BE2C (cell line): ENCODE data around the gene TAF13.

Experiments used
- DNase-seq: peaks from one replicate; pipeline ENCODE4 v3.0.0-alpha.2; 2020
- H3K27me3 ChIP-seq: fragments of 250-450 bp; sonication (Bioruptor Pico); 2 replicates; pipeline ENCODE4 v1.5.1; 2020; ENCODE audit warnings: mild to moderate bottlenecking
- H3K36me3 ChIP-seq: fragments of 250-450 bp; sonication (Bioruptor Pico); 2 replicates; pipeline ENCODE4 v1.5.1; 2020; ENCODE audit warnings: mild to moderate bottlenecking
- H3K4me1 ChIP-seq: fragments of 250-450 bp; sonication (Bioruptor Pico); 2 replicates; pipeline ENCODE4 v1.5.1; 2020
- H3K4me3 ChIP-seq: 2 replicates; pipeline ENCODE4 v1.5.1; 2011; ENCODE audit warnings: low read depth, low read length
- H3K9me3 ChIP-seq: fragments of 250-450 bp; sonication (Bioruptor Pico); 2 replicates; pipeline ENCODE4 v1.5.1; 2020
- TF ChIP-seq, protein P1 (sequence below): IDR thresholded peaks from 2 replicates; pipeline ENCODE4 v1.5.1; 2012; ENCODE audit warnings: mild to moderate bottlenecking, low read depth, low read length

Gene TAF13

GRCh38 chr1:109107785-109108184, 32.0 kb upstream of the TAF13 start:
- no peaks in the 10 kb centered on the region for H3K36me3 ChIP-seq
- H3K4me1 ChIP-seq = 0 out of 2 replicates have a peak, but pooled peaks cover 3% of the 10 kb centered on the region
- H3K27me3 ChIP-seq = peaks cover 5% of the 10 kb centered on the region
- DNase-seq = no peak
- H3K4me3 ChIP-seq = no peak overlapping the region
- TF ChIP-seq, protein P1, sequence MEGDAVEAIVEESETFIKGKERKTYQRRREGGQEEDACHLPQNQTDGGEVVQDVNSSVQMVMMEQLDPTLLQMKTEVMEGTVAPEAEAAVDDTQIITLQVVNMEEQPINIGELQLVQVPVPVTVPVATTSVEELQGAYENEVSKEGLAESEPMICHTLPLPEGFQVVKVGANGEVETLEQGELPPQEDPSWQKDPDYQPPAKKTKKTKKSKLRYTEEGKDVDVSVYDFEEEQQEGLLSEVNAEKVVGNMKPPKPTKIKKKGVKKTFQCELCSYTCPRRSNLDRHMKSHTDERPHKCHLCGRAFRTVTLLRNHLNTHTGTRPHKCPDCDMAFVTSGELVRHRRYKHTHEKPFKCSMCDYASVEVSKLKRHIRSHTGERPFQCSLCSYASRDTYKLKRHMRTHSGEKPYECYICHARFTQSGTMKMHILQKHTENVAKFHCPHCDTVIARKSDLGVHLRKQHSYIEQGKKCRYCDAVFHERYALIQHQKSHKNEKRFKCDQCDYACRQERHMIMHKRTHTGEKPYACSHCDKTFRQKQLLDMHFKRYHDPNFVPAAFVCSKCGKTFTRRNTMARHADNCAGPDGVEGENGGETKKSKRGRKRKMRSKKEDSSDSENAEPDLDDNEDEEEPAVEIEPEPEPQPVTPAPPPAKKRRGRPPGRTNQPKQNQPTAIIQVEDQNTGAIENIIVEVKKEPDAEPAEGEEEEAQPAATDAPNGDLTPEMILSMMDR = no peak
- H3K9me3 ChIP-seq = no peaks in the 10 kb centered on the region

DNA sequence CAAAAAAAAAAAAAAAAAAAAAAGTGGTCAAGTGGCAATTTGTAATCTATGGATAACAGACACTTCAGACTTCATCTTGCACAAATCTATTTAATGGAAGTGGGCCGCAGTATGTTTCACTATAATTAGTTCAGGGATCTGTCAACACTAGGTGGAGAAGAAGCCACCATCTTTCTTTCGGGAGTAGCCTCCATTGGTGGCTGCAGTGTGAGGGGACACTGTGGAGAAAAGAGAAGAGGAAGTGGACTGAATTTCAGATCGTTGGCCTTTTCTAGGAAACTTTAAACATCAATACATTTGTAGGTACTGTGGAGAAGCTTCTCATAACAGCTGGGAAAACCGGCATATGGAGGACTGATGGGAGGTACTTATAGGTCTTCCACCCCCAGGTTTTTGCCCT, 30.1 kb upstream of the TAF13 start:
- no peaks in the 10 kb centered on the region for H3K9me3 ChIP-seq
- no peak for DNase-seq
- H3K4me1 ChIP-seq = no peaks in the 10 kb centered on the region
- TF ChIP-seq, protein P1 = no peak
- no peak overlapping the region for H3K4me3 ChIP-seq
- peaks cover 9% of the 10 kb centered on the region for H3K36me3 ChIP-seq
- peaks cover 5% of the 10 kb centered on the region; the same call in 1 of the 2 replicates for H3K27me3 ChIP-seq

- Histone ChIP-seq H3K4me3 (no peak overlapping the region), H3K4me1 (no peaks in the 10 kb centered on the region), H3K27me3 (peaks cover 5% of the 10 kb centered on the region; the same call in 1 of the 2 replicates), H3K36me3 (peaks cover 9% of the 10 kb centered on the region), H3K9me3 (no peaks in the 10 kb centered on the region)
- TF ChIP-seq, protein P1 = no peak
- no peak for DNase-seq
These were observed 28.8 kb upstream of the TAF13 start for GRCh38 chr1:109104364-109105151.

DNA sequence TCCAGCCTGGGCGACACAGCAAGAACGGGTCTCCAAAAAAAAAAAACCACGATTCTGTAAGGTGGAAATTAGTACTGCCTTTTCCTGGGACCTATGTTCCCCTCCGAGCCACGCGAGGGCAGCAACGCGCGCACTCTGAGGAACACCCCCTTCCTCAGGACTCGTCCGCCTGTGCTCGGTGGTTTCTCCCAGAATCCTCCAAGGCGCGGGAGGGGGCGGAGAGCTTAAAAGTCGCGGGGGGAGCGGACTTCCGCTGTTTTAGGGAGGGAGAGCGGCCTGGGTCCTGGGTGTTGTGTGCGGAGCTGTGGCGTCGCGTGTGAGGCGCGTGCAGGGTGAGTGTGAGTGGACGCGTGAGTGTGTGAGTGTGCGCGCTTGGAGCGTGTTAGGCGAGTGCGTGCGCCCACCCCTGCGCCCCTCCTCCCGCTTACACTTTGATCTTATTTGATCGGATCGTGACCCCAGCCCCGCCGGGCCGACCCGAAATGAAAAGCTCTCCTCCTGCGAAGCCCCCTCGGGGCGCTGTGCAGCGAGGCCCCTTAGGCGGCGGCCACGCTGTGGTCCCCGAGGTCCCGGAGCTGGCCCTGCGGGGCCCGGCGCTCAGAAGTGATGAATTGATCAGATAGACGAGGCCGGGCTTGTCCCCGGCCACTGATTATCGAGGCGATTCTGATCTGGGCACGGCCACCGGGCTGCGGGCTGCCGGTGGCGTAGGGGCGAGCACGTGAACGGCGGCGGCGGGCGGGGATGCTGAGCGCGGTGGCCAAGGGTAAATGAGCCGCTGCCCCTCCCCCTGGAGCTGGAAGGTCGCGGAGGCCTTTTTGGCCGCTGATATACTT, 24.4 kb upstream of the TAF13 start:
- Histone ChIP-seq H3K27me3 (no peaks in the 10 kb centered on the region), H3K9me3 (no peaks in the 10 kb centered on the region), H3K4me3 (peak overlapping the region; percentile 93), H3K36me3 (peaks cover 9% of the 10 kb centered on the region), H3K4me1 (no peaks in the 10 kb centered on the region)
- TF ChIP-seq, protein P1 = peak; percentile 84
- peak; percentile 97 for DNase-seq

DNA sequence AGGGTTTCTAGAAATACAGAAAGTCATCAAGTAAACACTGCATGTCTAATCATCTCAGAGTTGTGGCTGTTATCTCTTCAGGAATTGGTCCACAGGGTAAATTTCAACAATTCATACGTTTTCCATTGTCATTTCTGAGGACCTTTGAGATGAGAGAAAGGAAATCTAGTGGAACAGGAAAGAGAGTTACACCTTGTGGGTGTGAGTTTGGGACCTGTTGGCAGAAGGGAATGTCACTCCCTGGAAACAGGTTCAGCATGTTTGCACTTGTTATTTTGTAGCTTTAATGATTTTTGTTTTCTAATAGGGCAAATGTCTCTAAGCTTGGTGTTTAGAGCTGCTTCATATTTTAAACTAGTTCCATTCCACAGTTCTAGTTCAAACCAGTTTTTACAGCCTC, 20.3 kb upstream of the TAF13 start:
- no peak overlapping the region for H3K4me3 ChIP-seq

More for the DNA sequence above, 20.3 kb upstream of the TAF13 start:
- Histone ChIP-seq H3K27me3 (no peaks in the 10 kb centered on the region), H3K4me1 (no peaks in the 10 kb centered on the region), H3K36me3 (peaks cover 10% of the 10 kb centered on the region), H3K9me3 (no peaks in the 10 kb centered on the region)
- no peak for DNase-seq
- TF ChIP-seq, protein P1 = no peak
